Keratinocyte (primary cell): ENCODE results near the gene C1QL3. TPM values are rescaled to one million over a fixed set of nuclear protein-coding genes. Genes with fewer than 3 reads are reported as not detected.

Experiments
- DNase-seq: peaks from one replicate; pipeline ENCODE4 v3.0.0-alpha.2; 2011; ENCODE audit warnings: low read depth, missing footprints, low spot score
- FAIRE-seq: peaks from 2 replicates; lab custom pipeline; 2011; peaks lifted over from hg19 to GRCh38; lab: Jason Lieb, UNC
- H2AFZ ChIP-seq: 2 replicates; pipeline ENCODE4 v1.6.0; 2012; ENCODE audit warnings: low read length, control low read depth, inconsistent platforms; ENCODE audit not compliant: control insufficient read depth
- H3K27ac ChIP-seq: 2 replicates; pipeline ENCODE4 v1.5.1; 2011; ENCODE audit warnings: low read length; ENCODE audit not compliant: control insufficient read depth, insufficient read depth
- H3K27me3 ChIP-seq: 3 replicates; pipeline ENCODE4 v1.6.0; 2011; ENCODE audit warnings: low read length; ENCODE audit not compliant: control insufficient read depth, insufficient read depth; ENCODE audit errors: extremely low read depth
- H3K36me3 ChIP-seq, 2 experiments: 2 replicates in 1 of 2; 3 replicates in 1 of 2; pipeline ENCODE4 v1.5.1; 2011; ENCODE audit warnings: low read length in 2 of 2, mild to moderate bottlenecking in 1 of 2; ENCODE audit not compliant: control insufficient read depth in 2 of 2, insufficient read depth in 2 of 2; ENCODE audit errors: extremely low read depth in 1 of 2
- H3K4me1 ChIP-seq: 3 replicates; pipeline ENCODE4 v1.5.1; 2011; ENCODE audit warnings: low read length; ENCODE audit not compliant: control insufficient read depth, insufficient read depth; ENCODE audit errors: extremely low read depth
- H3K4me2 ChIP-seq: 3 replicates; pipeline ENCODE4 v1.6.0; 2011; ENCODE audit warnings: low read depth, low read length; ENCODE audit not compliant: control insufficient read depth, insufficient read depth; ENCODE audit errors: extremely low read depth
- H3K4me3 ChIP-seq, 3 experiments: fragments of 200-600 bp in 1 of 3; sonication (generic) in 1 of 3; 2 replicates in 2 of 3; 3 replicates in 1 of 3; pipeline ENCODE4 v1.5.1; 2011 to 2016; ENCODE audit warnings: low read length in 3 of 3, mild to moderate bottlenecking in 3 of 3, control low read depth in 2 of 3, inconsistent platforms in 1 of 3, low read depth in 1 of 3, mixed read lengths in 1 of 3, mixed run types in 1 of 3, moderate library complexity in 1 of 3; ENCODE audit not compliant: control insufficient read depth in 2 of 3, insufficient read depth in 2 of 3; ENCODE audit errors: extremely low read depth in 1 of 3
- H3K79me2 ChIP-seq: 2 replicates; pipeline ENCODE4 v1.6.0; 2012; ENCODE audit warnings: low read length; ENCODE audit not compliant: control insufficient read depth, insufficient read depth
- H3K9ac ChIP-seq: 3 replicates; pipeline ENCODE4 v1.6.0; 2011; ENCODE audit warnings: low read length; ENCODE audit not compliant: control insufficient read depth, insufficient read depth; ENCODE audit errors: extremely low read depth
- H3K9me1 ChIP-seq: 3 replicates; pipeline ENCODE4 v1.6.0; 2011; ENCODE audit warnings: low read length; ENCODE audit not compliant: control insufficient read depth, insufficient read depth; ENCODE audit errors: extremely low read depth
- H3K9me3 ChIP-seq: 2 replicates; pipeline ENCODE4 v1.5.1; 2012; ENCODE audit warnings: low read depth, low read length; ENCODE audit not compliant: control insufficient read depth
- H4K20me1 ChIP-seq: 3 replicates; pipeline ENCODE4 v1.6.0; 2011; ENCODE audit warnings: low read length; ENCODE audit not compliant: control insufficient read depth, insufficient read depth; ENCODE audit errors: extremely low read depth
- EZH2 ChIP-seq: IDR thresholded peaks from one replicate; pipeline ENCODE4 v1.6.1; 2012; ENCODE audit warnings: inconsistent platforms, mild to moderate bottlenecking, low read length, moderate library complexity
- dilution Hi-C: fragments of 300-500 bp; cut with MboI; formaldehyde crosslinking; loops from one replicate; pipeline ENCODE4 v1.7.0; 2020; ENCODE audit warnings: low sequenced_read_pairs; ENCODE audit not compliant: extremely low pct_ligation_motif_present
- polyA plus RNA-seq, 5 experiments: library from polyadenylated mRNA; depleted of rRNA in 3 of 5; stranded (reverse) in 3 of 5; stranded (forward) in 1 of 5; unstranded in 1 of 5; fragments of >200 nt; gene quantifications; 1 replicate in 1 of 5; 2 replicates in 3 of 5; 3 replicates in 1 of 5; pipeline versions ENCODE4 v1.2.1 to v1.2.3, GENCODE V29; 2011 to 2012; ENCODE audit warnings: missing spikeins in 2 of 5, low read depth in 1 of 5, low replicate concordance in 1 of 5
- TF ChIP-seq, protein P1 (sequence below), 3 experiments: IDR thresholded peaks in 1 of 3; conservative IDR thresholded peaks in 1 of 3; optimal IDR thresholded peaks in 1 of 3; 2 replicates in 2 of 3; 3 replicates in 1 of 3; pipeline versions ENCODE3 to v1.5.1; 2011; ENCODE audit warnings: low read length in 3 of 3, mild to moderate bottlenecking in 3 of 3, moderate library complexity in 2 of 3, control low read depth in 1 of 3, inconsistent platforms in 1 of 3; ENCODE audit not compliant: insufficient read depth in 2 of 3; ENCODE audit errors: extremely low read depth in 1 of 3

The C1QL3 gene
- polyA plus RNA-seq, 1 donor (not counting 4 experiments of a cell fraction or from before 2014, with no cell fraction given) = not detected

- Histone ChIP-seq H3K4me1 (no peaks in the 10 kb centered on the region), H3K9me3 (no peaks in the 10 kb centered on the region), H3K9ac (no peak overlapping the region), H3K9me1 (no peaks in the 10 kb centered on the region), H3K27ac (no peak overlapping the region), H3K79me2 (no peaks in the 10 kb centered on the region), H2AFZ (no peak overlapping the region), H3K4me2 (no peak overlapping the region), H3K4me3 (no peak overlapping the region), H3K27me3 (no peaks in the 10 kb centered on the region), H4K20me1 (no peaks in the 10 kb centered on the region), H3K36me3 (no peaks in the 10 kb centered on the region)
- dilution Hi-C loops = no loop called here
- DNase-seq (no peak), FAIRE-seq (no peak)
- no peak for TF ChIP-seq EZH2
- TF ChIP-seq, protein P1, sequence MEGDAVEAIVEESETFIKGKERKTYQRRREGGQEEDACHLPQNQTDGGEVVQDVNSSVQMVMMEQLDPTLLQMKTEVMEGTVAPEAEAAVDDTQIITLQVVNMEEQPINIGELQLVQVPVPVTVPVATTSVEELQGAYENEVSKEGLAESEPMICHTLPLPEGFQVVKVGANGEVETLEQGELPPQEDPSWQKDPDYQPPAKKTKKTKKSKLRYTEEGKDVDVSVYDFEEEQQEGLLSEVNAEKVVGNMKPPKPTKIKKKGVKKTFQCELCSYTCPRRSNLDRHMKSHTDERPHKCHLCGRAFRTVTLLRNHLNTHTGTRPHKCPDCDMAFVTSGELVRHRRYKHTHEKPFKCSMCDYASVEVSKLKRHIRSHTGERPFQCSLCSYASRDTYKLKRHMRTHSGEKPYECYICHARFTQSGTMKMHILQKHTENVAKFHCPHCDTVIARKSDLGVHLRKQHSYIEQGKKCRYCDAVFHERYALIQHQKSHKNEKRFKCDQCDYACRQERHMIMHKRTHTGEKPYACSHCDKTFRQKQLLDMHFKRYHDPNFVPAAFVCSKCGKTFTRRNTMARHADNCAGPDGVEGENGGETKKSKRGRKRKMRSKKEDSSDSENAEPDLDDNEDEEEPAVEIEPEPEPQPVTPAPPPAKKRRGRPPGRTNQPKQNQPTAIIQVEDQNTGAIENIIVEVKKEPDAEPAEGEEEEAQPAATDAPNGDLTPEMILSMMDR (optimal IDR thresholded peaks at IDR 0.05 in 1 of 3, IDR thresholded peaks at IDR 0.05 in 1 of 3, conservative IDR thresholded peaks at IDR 0.05 in 1 of 3; ENCODE audit: extremely low read depth in 1 of 3, insufficient read depth in 2 of 3, low read length in 3 of 3) = no peak
Measured at GRCh38 chr10:16493884-16494536, 27.7 kb downstream of the C1QL3 start.

DNA sequence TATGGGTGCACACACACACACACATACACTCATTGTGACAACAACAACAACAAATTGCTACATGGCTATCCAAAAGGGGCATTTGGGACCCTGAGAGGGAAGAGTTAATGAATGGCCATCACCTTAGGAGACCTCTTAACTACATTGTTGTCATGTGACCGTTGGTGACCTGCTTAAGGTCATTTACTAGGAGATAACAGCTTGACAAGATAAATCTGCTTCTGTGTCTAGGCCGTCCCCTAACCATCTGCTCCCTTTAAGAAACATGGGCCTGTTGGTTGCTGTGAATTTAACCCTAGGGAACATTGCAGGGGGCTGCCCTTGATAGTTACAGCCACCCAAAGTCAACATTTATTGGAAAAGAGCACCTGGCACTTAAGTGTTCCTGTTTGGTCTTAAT lies 29.7 kb downstream of the C1QL3 start:
- Histone ChIP-seq H3K79me2 (no peaks in the 10 kb centered on the region), H3K27me3 (no peaks in the 10 kb centered on the region), H3K4me2 (no peak overlapping the region), H3K9me3 (no peaks in the 10 kb centered on the region), H3K9me1 (no peaks in the 10 kb centered on the region), H3K27ac (no peak overlapping the region), H3K4me3 (no peak overlapping the region), H4K20me1 (no peaks in the 10 kb centered on the region), H2AFZ (no peak overlapping the region), H3K36me3 (no peaks in the 10 kb centered on the region), H3K4me1 (no peaks in the 10 kb centered on the region), H3K9ac (no peak overlapping the region)
- no peak for FAIRE-seq
- dilution Hi-C loops = no loop called here
- TF ChIP-seq, protein P1 (optimal IDR thresholded peaks at IDR 0.05 in 1 of 3, IDR thresholded peaks at IDR 0.05 in 1 of 3, conservative IDR thresholded peaks at IDR 0.05 in 1 of 3; ENCODE audit: extremely low read depth in 1 of 3, insufficient read depth in 2 of 3, low read length in 3 of 3) = no peak
- TF ChIP-seq EZH2 = no peak
- DNase-seq = no peak
